PC-9 (cell line): ENCODE data around the gene SCAF8. TPM values are rescaled to one million over a fixed set of nuclear protein-coding genes. Genes with fewer than 3 reads are reported as not detected.

Experiments used
- BruUV-seq: library from RNA; stranded (reverse); fragments of 400-500 nt; replicated peaks from 2 replicates; lab custom pipeline; 2021; lab: Mats Ljungman, UMichigan
- CTCF ChIA-PET: fragments of 300-600 bp; sonication (Branson Sonifier 250); formaldehyde crosslinking; loops from one replicate; lab custom pipeline; 2022; ENCODE audit warnings: antibody characterized with exemption; lab: Charles Lee
- POLR2A ChIA-PET: fragments of 300-600 bp; sonication (Branson Sonifier 250); formaldehyde crosslinking; loops from one replicate; lab custom pipeline; 2022; ENCODE audit warnings: antibody characterized with exemption; ENCODE audit not compliant: unreplicated experiment; lab: Charles Lee
- DNase-seq, 2 experiments: peaks; one replicate each; pipeline versions ENCODE4 v3.0.0 to v3.0.0-alpha.2; 2015 to 2022; ENCODE audit warnings: mixed read lengths in 1 of 2
- H2AFZ ChIP-seq: fragments of 200-600 bp; sonication (generic); 2 replicates; pipeline ENCODE4 v1.8.1; 2017; ENCODE audit warnings: antibody characterized with exemption
- H3F3A ChIP-seq: fragments of 200-600 bp; sonication (generic); 2 replicates; pipeline ENCODE4 v1.8.1; 2017; ENCODE audit warnings: antibody characterized with exemption, mild to moderate bottlenecking, low read depth; ENCODE audit not compliant: insufficient read depth
- H3K27ac ChIP-seq: fragments of 200-600 bp; sonication (generic); 2 replicates; pipeline ENCODE4 v1.6.1; 2016; ENCODE audit warnings: mixed run types
- H3K27me3 ChIP-seq: fragments of 200-600 bp; sonication (generic); 2 replicates; pipeline ENCODE4 v1.6.1; 2016; ENCODE audit warnings: low read depth, mixed run types; ENCODE audit not compliant: insufficient read depth
- H3K36me3 ChIP-seq: fragments of 200-600 bp; sonication (generic); 2 replicates; pipeline ENCODE4 v1.6.1; 2016; ENCODE audit warnings: low read depth, mixed run types
- H3K4me1 ChIP-seq: fragments of 200-600 bp; sonication (generic); replicated peaks from 2 replicates; pipeline ENCODE4 v1.6.1; 2016; ENCODE audit warnings: mixed run types; ENCODE audit not compliant: insufficient read depth
- H3K4me2 ChIP-seq: fragments of 200-600 bp; sonication (generic); 2 replicates; pipeline ENCODE4 v1.6.1; 2017; ENCODE audit warnings: mixed run types
- H3K4me3 ChIP-seq: fragments of 200-600 bp; sonication (generic); 2 replicates; pipeline ENCODE4 v1.6.1; 2016; ENCODE audit warnings: mixed run types
- H3K79me2 ChIP-seq: fragments of 200-600 bp; sonication (generic); 2 replicates; pipeline ENCODE4 v1.6.1; 2017; ENCODE audit warnings: low read depth, mixed run types
- H3K9me2 ChIP-seq: fragments of 200-600 bp; sonication (generic); 2 replicates; pipeline ENCODE4 v1.8.1; 2017; ENCODE audit warnings: mild to moderate bottlenecking; ENCODE audit not compliant: insufficient read depth
- H3K9me3 ChIP-seq: fragments of 200-600 bp; sonication (generic); 2 replicates; pipeline ENCODE4 v1.8.1; 2016; ENCODE audit warnings: low read depth; ENCODE audit not compliant: insufficient read depth
- H4K20me1 ChIP-seq: fragments of 200-600 bp; sonication (generic); 2 replicates; pipeline ENCODE4 v1.8.1; 2017; ENCODE audit not compliant: insufficient read depth
- EZH2 ChIP-seq: fragments of 200-600 bp; sonication (generic); IDR thresholded peaks from 2 replicates; pipeline ENCODE4 v1.8.0; 2017; ENCODE audit warnings: antibody characterized with exemption, low read depth
- intact Hi-C: fragments of 100-400 bp; cut with micrococcal nuclease; formaldehyde crosslinking; loops from one replicate; pipeline ENCODE4 v1.10.0; 2022; ENCODE audit not compliant: unreplicated experiment
- total RNA-seq: library from RNA; stranded (reverse); gene quantifications from 2 replicates; pipeline ENCODE4 v1.2.3, GENCODE V29; 2021
- TF ChIP-seq, protein P1 (sequence below): fragments of 200-600 bp; sonication (generic); conservative IDR thresholded peaks from 2 replicates; pipeline ENCODE4 v1.6.1; 2017; ENCODE audit warnings: mixed run types, antibody characterized with exemption, mild to moderate bottlenecking, moderate library complexity

Gene SCAF8
- total RNA-seq, 1 experiment from 2014 or later: 22.7 TPM

DNA sequence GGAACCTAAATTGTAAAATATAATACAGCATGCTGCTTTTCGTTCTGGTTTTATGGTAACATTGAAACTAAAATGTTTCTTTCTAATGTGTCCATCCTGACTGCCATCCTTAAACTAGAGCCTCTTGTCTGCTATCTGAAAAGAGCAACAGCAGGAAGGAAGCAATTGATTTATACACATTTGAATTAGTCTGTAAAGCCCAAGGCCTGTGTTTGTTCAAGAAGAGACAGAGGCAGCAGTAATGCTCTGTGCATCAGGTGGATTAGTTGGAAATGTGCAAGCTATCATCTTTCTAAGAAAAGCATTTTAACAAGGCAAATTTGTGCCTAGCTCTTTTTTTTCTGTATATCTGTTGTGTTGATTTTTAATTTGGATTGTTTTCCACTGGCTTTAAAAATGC is 128.6 kb downstream of the SCAF8 start:
- Histone ChIP-seq H4K20me1 (peaks cover 9% of the 10 kb centered on the region), H3K36me3 (0 out of 2 replicates have a peak, but pooled peaks cover 3% of the 10 kb centered on the region), H2AFZ (no peak overlapping the region), H3K4me1 (no peaks in the 10 kb centered on the region), H3F3A (no peaks in the 10 kb centered on the region; the same call in 1 of the 2 replicates), H3K4me2 (no peak overlapping the region), H3K4me3 (no peak overlapping the region), H3K27ac (no peak overlapping the region), H3K9me2 (no peaks in the 10 kb centered on the region), H3K27me3 (no peaks in the 10 kb centered on the region), H3K79me2 (no peaks in the 10 kb centered on the region), H3K9me3 (no peaks in the 10 kb centered on the region)
- CTCF ChIA-PET: interaction anchor here (0.7 to 0.8 kb wide), 2 partner anchors 9 to 130 kb away, joined by 3 to 4 read pairs; no protein-coding TSS in a partner anchor
- DNase-seq: no peak
- TF ChIP-seq, protein P1, sequence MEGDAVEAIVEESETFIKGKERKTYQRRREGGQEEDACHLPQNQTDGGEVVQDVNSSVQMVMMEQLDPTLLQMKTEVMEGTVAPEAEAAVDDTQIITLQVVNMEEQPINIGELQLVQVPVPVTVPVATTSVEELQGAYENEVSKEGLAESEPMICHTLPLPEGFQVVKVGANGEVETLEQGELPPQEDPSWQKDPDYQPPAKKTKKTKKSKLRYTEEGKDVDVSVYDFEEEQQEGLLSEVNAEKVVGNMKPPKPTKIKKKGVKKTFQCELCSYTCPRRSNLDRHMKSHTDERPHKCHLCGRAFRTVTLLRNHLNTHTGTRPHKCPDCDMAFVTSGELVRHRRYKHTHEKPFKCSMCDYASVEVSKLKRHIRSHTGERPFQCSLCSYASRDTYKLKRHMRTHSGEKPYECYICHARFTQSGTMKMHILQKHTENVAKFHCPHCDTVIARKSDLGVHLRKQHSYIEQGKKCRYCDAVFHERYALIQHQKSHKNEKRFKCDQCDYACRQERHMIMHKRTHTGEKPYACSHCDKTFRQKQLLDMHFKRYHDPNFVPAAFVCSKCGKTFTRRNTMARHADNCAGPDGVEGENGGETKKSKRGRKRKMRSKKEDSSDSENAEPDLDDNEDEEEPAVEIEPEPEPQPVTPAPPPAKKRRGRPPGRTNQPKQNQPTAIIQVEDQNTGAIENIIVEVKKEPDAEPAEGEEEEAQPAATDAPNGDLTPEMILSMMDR: no peak
- TF ChIP-seq EZH2: no peak
- POLR2A ChIA-PET: no interaction called here
- no TSS peak for BruUV-seq
- intact Hi-C loops: no loop called here

DNA sequence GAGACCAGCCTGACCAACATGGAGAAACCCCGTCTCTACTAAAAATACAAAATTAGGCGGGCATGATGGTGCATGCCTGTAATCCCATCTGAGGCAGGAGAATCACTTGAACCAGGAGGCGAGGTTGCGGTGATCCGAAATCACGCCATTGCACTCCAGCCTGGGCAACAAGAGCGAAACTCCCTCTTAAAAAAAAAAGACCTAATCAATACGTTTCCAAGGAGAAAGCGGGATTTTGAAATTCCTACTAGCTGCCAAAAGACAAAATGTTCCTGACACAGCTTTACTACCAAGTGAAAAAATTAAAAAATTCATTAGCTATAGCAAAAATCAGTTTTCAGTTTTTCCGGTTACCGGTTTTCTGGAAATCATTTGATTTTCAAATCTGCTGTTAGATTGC is 129.3 kb downstream of the SCAF8 start:
- no peak for DNase-seq

DNA sequence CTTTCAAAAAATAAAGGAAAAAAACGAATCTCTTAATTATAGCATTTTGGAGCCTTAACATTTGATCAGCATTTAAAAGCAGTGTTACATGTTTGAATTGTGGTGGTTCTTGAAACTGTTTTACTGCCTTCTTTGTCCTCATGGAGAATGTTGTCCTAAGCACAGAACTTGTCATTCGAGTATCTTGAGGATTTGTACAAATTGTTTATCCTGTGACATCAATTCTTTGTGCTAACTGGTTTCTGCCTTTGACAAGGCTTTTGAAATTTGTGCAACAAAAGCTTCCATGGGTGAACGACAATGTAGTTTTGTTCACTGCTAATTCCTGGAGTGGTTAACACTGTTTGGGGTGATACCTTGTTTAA is 130.8 kb downstream of the SCAF8 start:
- intact Hi-C loops: no loop called here
- no peak for DNase-seq
- Histone ChIP-seq H3K4me1 (no peaks in the 10 kb centered on the region), H3K79me2 (no peaks in the 10 kb centered on the region), H3K27ac (no peak overlapping the region), H2AFZ (no peak overlapping the region), H3K4me3 (no peak overlapping the region), H3K4me2 (no peak overlapping the region), H3K9me3 (no peaks in the 10 kb centered on the region), H3K36me3 (0 out of 2 replicates have a peak, but pooled peaks cover 3% of the 10 kb centered on the region), H3K27me3 (no peaks in the 10 kb centered on the region), H4K20me1 (peaks cover 18% of the 10 kb centered on the region), H3F3A (no peaks in the 10 kb centered on the region; the same call in none of the 2 replicates), H3K9me2 (no peaks in the 10 kb centered on the region)
- TF ChIP-seq, protein P1: no peak
- no peak for TF ChIP-seq EZH2
- ChIA-PET POLR2A (no interaction called here), CTCF (no interaction called here)
- no TSS peak for BruUV-seq

More for the DNA sequence above, 129.3 kb downstream of the SCAF8 start:
- no peak overlapping the region for H3K27ac ChIP-seq
- H3F3A ChIP-seq: no peaks in the 10 kb centered on the region; the same call in none of the 2 replicates
- ChIA-PET POLR2A (no interaction called here), CTCF (interaction anchor here (0.5 kb wide), 1 partner anchor 340 kb away, joined by 4 read pairs; no protein-coding TSS in a partner anchor)
- no peaks in the 10 kb centered on the region for H3K9me2 ChIP-seq
- TF ChIP-seq, protein P1: no peak
- no peak for TF ChIP-seq EZH2
- no peaks in the 10 kb centered on the region for H3K79me2 ChIP-seq
- H3K36me3 ChIP-seq: 0 out of 2 replicates have a peak, but pooled peaks cover 3% of the 10 kb centered on the region
- peaks cover 12% of the 10 kb centered on the region for H4K20me1 ChIP-seq
- H2AFZ ChIP-seq: no peak overlapping the region
- H3K4me2 ChIP-seq: no peak overlapping the region
- no TSS peak for BruUV-seq
- H3K27me3 ChIP-seq: no peaks in the 10 kb centered on the region
- intact Hi-C loops: no loop called here
- no peaks in the 10 kb centered on the region for H3K4me1 ChIP-seq
- H3K9me3 ChIP-seq: no peaks in the 10 kb centered on the region
- H3K4me3 ChIP-seq: no peak overlapping the region
